Lower leg skin (tissue), 3 donors: ENCODE measurements around the gene CNTN4.
"Not testable (repeated sequence)": the region's sequence is repeated elsewhere in the genome, so short reads cannot be mapped to it uniquely, and the experiment has no call there.

ENCODE experiments used
- CTCF ChIP-seq, 3 donors: fragments of 450-650 bp; IDR thresholded peaks; one replicate each; pipeline ENCODE4 v1.5.1; 2016; ENCODE audit warnings: antibody characterized with exemption in 3 of 3, mild to moderate bottlenecking in 3 of 3, moderate library complexity in 2 of 3
- POLR2A ChIP-seq, 2 donors: fragments of 450-650 bp; IDR thresholded peaks; one replicate each; pipeline ENCODE4 v1.6.1; 2016 to 2017; ENCODE audit warnings: antibody characterized with exemption in 2 of 2, mild to moderate bottlenecking in 1 of 2, moderate library complexity in 1 of 2

- TF ChIP-seq CTCF, POLR2A (IDR thresholded peaks at IDR 0.05): not testable (repeated sequence)
Observed at GRCh38 chr3:2534767-2535166, 436.1 kb downstream of the CNTN4 start.
